Natural killer cell (primary cell): ENCODE results near the gene OR6Q1. TPM values are rescaled to one million over a fixed set of nuclear protein-coding genes. Genes with fewer than 3 reads are reported as not detected.

Experiments
- ATAC-seq, 3 donors: fragments of 150-1000 bp in 2 of 3; fragments of 200-7000 bp in 1 of 3; cut with Tn5 transposase; 1 replicate in 1 of 3; 2 replicates in 2 of 3; pipeline ENCODE4 v1.10.0; 2021; ENCODE audit warnings: mild to moderate bottlenecking in 2 of 3, moderate library complexity in 2 of 3
- DNase-seq, 2 donors: peaks; one replicate each; pipeline versions ENCODE4 v3.0.0 to v3.0.0-alpha.2; 2013 to 2021; ENCODE audit warnings: mixed read lengths in 1 of 2
- H3K27ac ChIP-seq: one replicate; pipeline ENCODE4 v1.5.1; 2013; ENCODE audit warnings: mild to moderate bottlenecking, low read length
- H3K27me3 ChIP-seq: one replicate; pipeline ENCODE4 v1.6.1; 2013; ENCODE audit warnings: low read length; ENCODE audit not compliant: control insufficient read depth, insufficient read depth
- H3K36me3 ChIP-seq: one replicate; pipeline ENCODE4 v1.6.1; 2013; ENCODE audit warnings: low read length; ENCODE audit not compliant: control insufficient read depth, insufficient read depth
- H3K4me1 ChIP-seq: one replicate; pipeline ENCODE4 v1.6.1; 2013; ENCODE audit warnings: low read length; ENCODE audit not compliant: control insufficient read depth, insufficient read depth
- H3K4me3 ChIP-seq: one replicate; pipeline ENCODE4 v1.5.1; 2013; ENCODE audit warnings: low read length
- H3K9me3 ChIP-seq: one replicate; pipeline ENCODE4 v1.6.1; 2013; ENCODE audit warnings: low read length; ENCODE audit not compliant: control insufficient read depth, insufficient read depth
- H3K27ac Mint-ChIP-seq, 2 donors: one replicate each; pipeline ENCODE4 v1.8.0; 2022; ENCODE audit warnings: mild to moderate bottlenecking in 2 of 2, mixed read lengths in 2 of 2, moderate library complexity in 1 of 2
- H3K27me3 Mint-ChIP-seq, 2 donors: one replicate each; pipeline ENCODE4 v1.8.0; 2022; ENCODE audit warnings: low read depth in 2 of 2, mixed read lengths in 2 of 2
- H3K36me3 Mint-ChIP-seq: one replicate; pipeline ENCODE4 v1.8.0; 2022; ENCODE audit warnings: mixed read lengths
- H3K4me1 Mint-ChIP-seq, 2 donors: one replicate each; pipeline ENCODE4 v1.8.0; 2022; ENCODE audit warnings: mixed read lengths in 2 of 2
- H3K4me3 Mint-ChIP-seq: one replicate; pipeline ENCODE4 v1.8.0; 2022; ENCODE audit warnings: mild to moderate bottlenecking, moderate library complexity, mixed read lengths
- H3K9me3 Mint-ChIP-seq, 2 donors: one replicate each; pipeline ENCODE4 v1.8.0; 2022; ENCODE audit warnings: mixed read lengths in 2 of 2
- WGBS: methylation state at CpG from one replicate; pipeline ENCODE4 v1.1.7; 2013; ENCODE audit warnings: missing lambda C conversion rate; ENCODE audit not compliant: insufficient coverage; 5-methylcytosine and 5-hydroxymethylcytosine counted together
- intact Hi-C: fragments of 100-400 bp; cut with micrococcal nuclease; formaldehyde crosslinking; loops from one replicate; pipeline ENCODE4 v1.14.2; 2022
- total RNA-seq, 4 donors: library from RNA; stranded (reverse); fragments of 120-200 nt in 1 of 4; gene quantifications; one replicate each; pipeline versions ENCODE4 v1.2.3 to v1.2.4, GENCODE V29; 2013 to 2022
- TF ChIP-seq, protein P1 (sequence below): fragments of 200-600 bp; IDR thresholded peaks from one replicate; pipeline ENCODE4 v1.8.0; 2022; ENCODE audit warnings: antibody characterized with exemption

The OR6Q1 gene
- total RNA-seq, 3 donors from 2014 or later (not counting 1 experiment from before 2014, with no cell fraction given) = not detected

DNA sequence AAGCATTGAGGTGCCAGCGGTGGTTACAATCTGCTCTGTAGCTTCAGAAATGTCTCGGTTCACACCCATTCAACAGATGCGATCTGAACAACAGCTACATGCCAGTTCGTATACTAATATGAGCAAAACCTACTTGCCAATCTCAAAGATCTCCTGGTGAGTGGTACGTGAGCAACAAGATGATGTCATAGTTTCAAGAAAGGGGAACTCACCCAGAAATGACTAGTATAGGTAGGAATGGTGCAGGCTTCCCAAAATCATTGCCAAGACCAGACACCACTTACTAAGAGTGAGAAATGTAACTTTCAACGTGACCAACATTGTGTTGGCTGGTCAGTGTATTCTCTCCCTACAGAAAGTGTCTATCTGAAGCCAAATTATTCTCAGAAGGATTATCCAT, 31.1 kb downstream of the OR6Q1 start:
- no peaks in the 10 kb centered on the region for H3K36me3 Mint-ChIP-seq
- intact Hi-C loops = no loop called here
- 50% methylated on average over 4 of the region's 6 CpGs for WGBS

DNA sequence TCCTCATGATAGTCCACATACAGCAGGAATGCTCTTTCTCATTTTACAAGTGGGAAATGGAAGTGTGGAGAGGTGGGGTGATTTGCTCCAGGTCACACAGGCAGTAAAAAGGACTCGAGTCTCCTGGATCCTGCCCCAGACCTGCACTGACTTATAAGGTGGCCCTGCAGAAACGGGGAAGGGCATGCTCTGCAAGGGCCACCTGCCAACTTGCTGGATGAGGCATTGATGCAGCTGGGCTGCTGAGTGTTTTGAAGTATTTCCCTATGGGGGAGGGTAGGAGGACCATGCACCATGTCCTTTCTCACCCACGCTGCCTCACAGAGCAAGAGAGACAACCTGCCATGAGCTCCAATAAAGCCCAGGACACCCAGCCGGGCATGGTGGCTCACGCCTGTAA, 36.9 kb downstream of the OR6Q1 start:
- no peak overlapping the region for H3K4me3 Mint-ChIP-seq
- Histone ChIP-seq H3K9me3 (no peaks in the 10 kb centered on the region), H3K27ac (no peak overlapping the region), H3K27me3 (no peaks in the 10 kb centered on the region), H3K4me3 (no peak overlapping the region), H3K36me3 (no peaks in the 10 kb centered on the region), H3K4me1 (no peaks in the 10 kb centered on the region)
- H3K36me3 Mint-ChIP-seq = no peaks in the 10 kb centered on the region
- H3K27me3 Mint-ChIP-seq = peaks cover 0 to 4% of the 10 kb centered on the region in 2 donors
- no peak for DNase-seq
- TF ChIP-seq, protein P1, sequence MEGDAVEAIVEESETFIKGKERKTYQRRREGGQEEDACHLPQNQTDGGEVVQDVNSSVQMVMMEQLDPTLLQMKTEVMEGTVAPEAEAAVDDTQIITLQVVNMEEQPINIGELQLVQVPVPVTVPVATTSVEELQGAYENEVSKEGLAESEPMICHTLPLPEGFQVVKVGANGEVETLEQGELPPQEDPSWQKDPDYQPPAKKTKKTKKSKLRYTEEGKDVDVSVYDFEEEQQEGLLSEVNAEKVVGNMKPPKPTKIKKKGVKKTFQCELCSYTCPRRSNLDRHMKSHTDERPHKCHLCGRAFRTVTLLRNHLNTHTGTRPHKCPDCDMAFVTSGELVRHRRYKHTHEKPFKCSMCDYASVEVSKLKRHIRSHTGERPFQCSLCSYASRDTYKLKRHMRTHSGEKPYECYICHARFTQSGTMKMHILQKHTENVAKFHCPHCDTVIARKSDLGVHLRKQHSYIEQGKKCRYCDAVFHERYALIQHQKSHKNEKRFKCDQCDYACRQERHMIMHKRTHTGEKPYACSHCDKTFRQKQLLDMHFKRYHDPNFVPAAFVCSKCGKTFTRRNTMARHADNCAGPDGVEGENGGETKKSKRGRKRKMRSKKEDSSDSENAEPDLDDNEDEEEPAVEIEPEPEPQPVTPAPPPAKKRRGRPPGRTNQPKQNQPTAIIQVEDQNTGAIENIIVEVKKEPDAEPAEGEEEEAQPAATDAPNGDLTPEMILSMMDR = no peak
- no peaks in the 10 kb centered on the region for H3K9me3 Mint-ChIP-seq
- no peaks in the 10 kb centered on the region for H3K4me1 Mint-ChIP-seq
- 82% methylated on average over 5 of the region's 5 CpGs for WGBS
- intact Hi-C loops = no loop called here
- no peak overlapping the region for H3K27ac Mint-ChIP-seq
- no peak for ATAC-seq

More for the DNA sequence above, 31.1 kb downstream of the OR6Q1 start:
- Histone ChIP-seq H3K4me1 (no peaks in the 10 kb centered on the region), H3K36me3 (no peaks in the 10 kb centered on the region), H3K4me3 (no peak overlapping the region), H3K27ac (no peak overlapping the region), H3K27me3 (no peaks in the 10 kb centered on the region), H3K9me3 (no peaks in the 10 kb centered on the region)
- H3K9me3 Mint-ChIP-seq = peaks cover 0 to 2% of the 10 kb centered on the region in 2 donors
- DNase-seq = no peak
- H3K4me1 Mint-ChIP-seq = no peaks in the 10 kb centered on the region
- H3K4me3 Mint-ChIP-seq = no peak overlapping the region
- TF ChIP-seq, protein P1 = no peak
- H3K27me3 Mint-ChIP-seq = peaks cover 0 to 10% of the 10 kb centered on the region in 2 donors
- H3K27ac Mint-ChIP-seq = no peak overlapping the region
- no peak for ATAC-seq

DNA sequence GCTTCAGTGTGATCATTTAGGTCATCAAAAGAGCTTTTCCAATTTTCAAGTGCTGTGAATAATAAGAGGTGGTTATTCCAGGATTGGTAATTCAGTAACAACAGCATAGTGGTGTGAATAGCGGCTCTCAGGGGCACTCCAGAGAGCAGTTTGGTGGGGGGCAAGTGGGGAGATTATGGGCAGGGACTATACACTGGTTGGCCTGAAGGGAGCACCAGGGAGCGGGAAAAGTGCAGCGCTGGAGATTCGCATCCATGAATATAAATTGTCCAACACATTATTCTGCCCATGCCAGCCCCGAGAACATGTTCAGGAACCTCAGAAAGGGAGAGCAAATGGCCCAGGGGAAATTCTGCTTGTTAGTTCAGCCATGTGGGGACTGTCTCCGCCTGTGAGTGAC, 37.9 kb downstream of the OR6Q1 start:
- H3K27ac Mint-ChIP-seq = no peak overlapping the region
- DNase-seq (no peak), ATAC-seq (no peak)
- H3K4me3 ChIP-seq = no peak overlapping the region
- intact Hi-C loops = no loop called here
- H3K9me3 ChIP-seq = no peaks in the 10 kb centered on the region
- 73% methylated on average over 6 of the region's 6 CpGs for WGBS
- H3K27ac ChIP-seq = no peak overlapping the region
- H3K4me1 Mint-ChIP-seq = no peaks in the 10 kb centered on the region
- TF ChIP-seq, protein P1 = no peak
- no peaks in the 10 kb centered on the region for H3K36me3 ChIP-seq
- H3K4me1 ChIP-seq = no peaks in the 10 kb centered on the region
- no peaks in the 10 kb centered on the region for H3K27me3 ChIP-seq
- H3K4me3 Mint-ChIP-seq = no peak overlapping the region
- peaks cover 0 to 4% of the 10 kb centered on the region in 2 donors for H3K27me3 Mint-ChIP-seq
- H3K36me3 Mint-ChIP-seq = no peaks in the 10 kb centered on the region
- H3K9me3 Mint-ChIP-seq = peaks cover 0 to under 1% of the 10 kb centered on the region in 2 donors

DNA sequence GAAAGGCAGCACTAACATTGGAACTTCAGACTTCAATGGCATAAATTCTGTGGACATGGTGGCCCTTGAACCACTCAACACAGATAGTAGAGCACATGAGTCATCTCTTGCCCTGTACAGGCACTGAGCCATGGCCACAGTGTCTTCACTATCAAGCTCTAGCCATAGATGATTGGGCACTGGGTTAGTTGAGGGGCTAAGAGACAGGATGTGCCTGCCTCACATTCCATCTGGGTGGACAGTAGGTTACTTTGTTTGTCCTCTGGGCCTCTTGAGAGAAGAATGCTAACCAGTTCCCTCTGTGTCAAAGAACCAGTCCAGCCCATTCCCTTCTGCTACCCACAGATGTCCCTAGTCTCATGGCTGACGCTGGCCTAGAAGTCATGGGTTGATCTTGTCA, 39.8 kb downstream of the OR6Q1 start:
- DNase-seq (no peak), ATAC-seq (no peak)
- H3K36me3 ChIP-seq = no peaks in the 10 kb centered on the region
- no peak overlapping the region for H3K4me3 ChIP-seq
- H3K4me3 Mint-ChIP-seq = no peak overlapping the region
- peaks cover 0 to 2% of the 10 kb centered on the region in 2 donors for H3K9me3 Mint-ChIP-seq
- 78% methylated on average over 1 of the region's 1 CpG for WGBS
- no peaks in the 10 kb centered on the region for H3K27me3 ChIP-seq
- H3K27ac ChIP-seq = no peak overlapping the region
- H3K27ac Mint-ChIP-seq = no peak overlapping the region
- intact Hi-C loops = no loop called here
- H3K4me1 ChIP-seq = no peaks in the 10 kb centered on the region
- TF ChIP-seq, protein P1 = no peak
- no peaks in the 10 kb centered on the region for H3K27me3 Mint-ChIP-seq
- H3K36me3 Mint-ChIP-seq = no peaks in the 10 kb centered on the region
- no peaks in the 10 kb centered on the region for H3K9me3 ChIP-seq
- H3K4me1 Mint-ChIP-seq = no peaks in the 10 kb centered on the region
